ENCODE results near the gene NUTM1. TPM values are rescaled to one million over a fixed set of nuclear protein-coding genes. Genes with fewer than 3 reads are reported as not detected.

The NUTM1 gene
- total RNA-seq, 1 donor, result under 0.01 TPM

DNA sequence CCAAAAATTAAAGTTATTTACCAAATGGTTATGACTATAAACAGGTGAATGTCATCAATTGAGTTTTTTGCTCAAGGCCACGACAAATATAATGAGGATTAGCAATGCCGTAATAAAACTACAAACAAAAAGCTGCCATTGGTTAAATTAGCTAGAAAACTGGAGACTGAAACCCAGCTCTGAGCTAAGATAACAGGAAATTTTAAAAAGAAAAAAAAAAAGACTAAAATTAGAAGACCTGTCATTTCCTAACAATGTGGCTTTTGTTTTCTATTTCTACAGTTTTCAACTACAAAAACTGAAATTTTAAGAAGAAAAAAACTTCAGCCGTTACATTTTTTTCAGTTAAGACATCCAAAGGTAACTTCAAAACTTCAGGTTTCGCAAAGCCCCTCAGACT lies 15.2 kb upstream of the NUTM1 start:
- no peak for DNase-seq (ENCODE audit: insufficient read length, low spot score, missing footprints)
- H3K27ac ChIP-seq (ENCODE audit: low read depth, low read length), result no peak overlapping the region

DNA sequence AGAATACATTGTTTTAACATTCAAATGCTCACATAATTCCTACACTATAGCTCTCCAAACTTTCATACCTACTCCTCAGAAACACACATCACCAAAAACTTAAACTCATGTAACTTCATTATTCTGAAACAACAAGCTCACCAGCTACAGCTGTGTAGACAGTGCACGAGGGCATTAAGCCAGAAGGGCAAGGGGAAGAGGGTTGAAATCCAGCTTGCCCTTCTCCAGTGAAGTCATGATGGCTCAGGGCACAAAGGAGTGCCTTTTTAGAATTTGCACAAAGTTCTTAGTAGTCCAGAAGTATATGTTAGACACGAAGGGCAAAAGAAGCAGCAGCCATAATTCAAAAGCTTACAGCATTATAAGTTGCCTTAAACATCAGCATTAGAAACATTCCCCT lies 14.1 kb upstream of the NUTM1 start:
- H3K4me3 ChIP-seq (ENCODE audit: insufficient read depth, low read length), result no peak overlapping the region
- H3K27me3 ChIP-seq (ENCODE audit: insufficient read depth, low read length), result no peaks in the 10 kb centered on the region
- no peaks in the 10 kb centered on the region for H3K9me3 ChIP-seq (ENCODE audit: low read depth, low read length)
- peaks cover 60% of the 10 kb centered on the region for H3K79me2 ChIP-seq (ENCODE audit: insufficient read depth, low read length)
- H3K4me2 ChIP-seq (ENCODE audit: insufficient read depth, low read length), result no peak overlapping the region
- peaks cover 5% of the 10 kb centered on the region for H3K4me1 ChIP-seq (ENCODE audit: insufficient read depth, low read length)
- DNase-seq (ENCODE audit: insufficient read length, low spot score, missing footprints), result no peak
- no peak overlapping the region for H3K27ac ChIP-seq (ENCODE audit: low read depth, low read length)
- H3K36me3 ChIP-seq (ENCODE audit: insufficient read depth, low read length), result no peaks in the 10 kb centered on the region
- TF ChIP-seq, protein P1, sequence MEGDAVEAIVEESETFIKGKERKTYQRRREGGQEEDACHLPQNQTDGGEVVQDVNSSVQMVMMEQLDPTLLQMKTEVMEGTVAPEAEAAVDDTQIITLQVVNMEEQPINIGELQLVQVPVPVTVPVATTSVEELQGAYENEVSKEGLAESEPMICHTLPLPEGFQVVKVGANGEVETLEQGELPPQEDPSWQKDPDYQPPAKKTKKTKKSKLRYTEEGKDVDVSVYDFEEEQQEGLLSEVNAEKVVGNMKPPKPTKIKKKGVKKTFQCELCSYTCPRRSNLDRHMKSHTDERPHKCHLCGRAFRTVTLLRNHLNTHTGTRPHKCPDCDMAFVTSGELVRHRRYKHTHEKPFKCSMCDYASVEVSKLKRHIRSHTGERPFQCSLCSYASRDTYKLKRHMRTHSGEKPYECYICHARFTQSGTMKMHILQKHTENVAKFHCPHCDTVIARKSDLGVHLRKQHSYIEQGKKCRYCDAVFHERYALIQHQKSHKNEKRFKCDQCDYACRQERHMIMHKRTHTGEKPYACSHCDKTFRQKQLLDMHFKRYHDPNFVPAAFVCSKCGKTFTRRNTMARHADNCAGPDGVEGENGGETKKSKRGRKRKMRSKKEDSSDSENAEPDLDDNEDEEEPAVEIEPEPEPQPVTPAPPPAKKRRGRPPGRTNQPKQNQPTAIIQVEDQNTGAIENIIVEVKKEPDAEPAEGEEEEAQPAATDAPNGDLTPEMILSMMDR (IDR thresholded peaks at IDR 0.05; ENCODE audit: extremely low read depth, low read depth, low read length), result no peak
- H2AFZ ChIP-seq (ENCODE audit: low read length), result peak overlapping the region; percentile 15
- H4K20me1 ChIP-seq (ENCODE audit: insufficient read depth, low read length), result no peaks in the 10 kb centered on the region

More for the DNA sequence above, 15.2 kb upstream of the NUTM1 start:
- TF ChIP-seq, protein P1 (IDR thresholded peaks at IDR 0.05; ENCODE audit: extremely low read depth, low read depth, low read length), result no peak
- Histone ChIP-seq H3K27me3 (ENCODE audit: insufficient read depth, low read length) (no peaks in the 10 kb centered on the region), H4K20me1 (ENCODE audit: insufficient read depth, low read length) (no peaks in the 10 kb centered on the region), H2AFZ (ENCODE audit: low read length) (no peak overlapping the region), H3K4me3 (ENCODE audit: insufficient read depth, low read length) (no peak overlapping the region), H3K4me2 (ENCODE audit: insufficient read depth, low read length) (no peak overlapping the region), H3K9me3 (ENCODE audit: low read depth, low read length) (no peaks in the 10 kb centered on the region), H3K36me3 (ENCODE audit: insufficient read depth, low read length) (no peaks in the 10 kb centered on the region), H3K79me2 (ENCODE audit: insufficient read depth, low read length) (peaks cover 60% of the 10 kb centered on the region), H3K4me1 (ENCODE audit: insufficient read depth, low read length) (no peaks in the 10 kb centered on the region)

DNA sequence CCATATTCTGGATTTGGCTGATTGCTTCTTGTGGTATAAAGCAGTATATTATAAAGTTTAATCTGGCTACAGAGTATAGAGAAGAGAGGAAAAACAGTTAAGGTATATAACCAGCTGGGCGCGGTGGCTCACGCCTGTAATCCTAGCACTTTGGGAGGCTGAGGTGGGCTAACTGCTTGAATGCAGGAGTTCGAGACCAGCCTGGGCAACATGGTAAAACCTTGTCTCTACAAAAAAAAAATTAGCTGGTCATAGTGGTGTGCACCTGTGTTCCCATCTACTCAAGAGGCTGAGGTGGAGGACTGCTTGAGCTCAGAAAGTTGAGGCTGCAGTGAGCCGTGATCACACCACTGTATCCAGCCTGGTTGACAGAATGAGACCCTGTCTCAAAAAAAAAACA lies 12.8 kb upstream of the NUTM1 start:
- TF ChIP-seq, protein P1 (IDR thresholded peaks at IDR 0.05; ENCODE audit: extremely low read depth, low read depth, low read length), result no peak
- Histone ChIP-seq H3K79me2 (ENCODE audit: insufficient read depth, low read length) (peaks cover 63% of the 10 kb centered on the region), H3K4me3 (ENCODE audit: insufficient read depth, low read length) (no peak overlapping the region), H3K27ac (ENCODE audit: low read depth, low read length) (no peak overlapping the region), H3K4me1 (ENCODE audit: insufficient read depth, low read length) (peaks cover 17% of the 10 kb centered on the region), H2AFZ (ENCODE audit: low read length) (no peak overlapping the region), H3K9me3 (ENCODE audit: low read depth, low read length) (no peaks in the 10 kb centered on the region), H3K27me3 (ENCODE audit: insufficient read depth, low read length) (no peaks in the 10 kb centered on the region), H4K20me1 (ENCODE audit: insufficient read depth, low read length) (no peaks in the 10 kb centered on the region), H3K36me3 (ENCODE audit: insufficient read depth, low read length) (no peaks in the 10 kb centered on the region), H3K4me2 (ENCODE audit: insufficient read depth, low read length) (no peak overlapping the region)
- DNase-seq (ENCODE audit: insufficient read length, low spot score, missing footprints), result no peak

DNA sequence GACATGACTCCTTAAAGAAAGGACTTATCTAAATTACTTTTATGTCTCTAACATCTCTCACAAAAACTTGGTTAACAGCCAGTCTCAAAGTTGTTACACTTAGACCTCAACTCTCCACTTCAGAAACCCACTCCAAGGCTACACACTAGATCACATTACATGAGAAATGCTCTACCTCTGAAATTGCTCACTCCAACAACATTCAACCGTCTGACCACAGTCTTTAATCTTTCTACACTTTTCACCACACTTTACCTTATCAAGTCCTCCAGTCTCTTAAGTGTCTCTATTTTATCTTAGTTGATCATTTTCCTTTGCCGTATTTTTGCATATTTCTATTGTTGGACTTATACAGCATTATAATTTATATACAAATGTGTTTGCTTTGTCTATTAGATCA lies 11.3 kb upstream of the NUTM1 start:
- H3K4me3 ChIP-seq (ENCODE audit: insufficient read depth, low read length), result no peak overlapping the region
- peaks cover 66% of the 10 kb centered on the region for H3K79me2 ChIP-seq (ENCODE audit: insufficient read depth, low read length)
- peaks cover 32% of the 10 kb centered on the region for H3K4me1 ChIP-seq (ENCODE audit: insufficient read depth, low read length)
- H3K36me3 ChIP-seq (ENCODE audit: insufficient read depth, low read length), result no peaks in the 10 kb centered on the region
- H3K9me3 ChIP-seq (ENCODE audit: low read depth, low read length), result no peaks in the 10 kb centered on the region
- no peak overlapping the region for H3K4me2 ChIP-seq (ENCODE audit: insufficient read depth, low read length)
- DNase-seq (ENCODE audit: insufficient read length, low spot score, missing footprints), result no peak
- H4K20me1 ChIP-seq (ENCODE audit: insufficient read depth, low read length), result no peaks in the 10 kb centered on the region
- H2AFZ ChIP-seq (ENCODE audit: low read length), result no peak overlapping the region
- no peaks in the 10 kb centered on the region for H3K27me3 ChIP-seq (ENCODE audit: insufficient read depth, low read length)
- TF ChIP-seq, protein P1 (IDR thresholded peaks at IDR 0.05; ENCODE audit: extremely low read depth, low read depth, low read length), result no peak
- no peak overlapping the region for H3K27ac ChIP-seq (ENCODE audit: low read depth, low read length)

All from osteoblast (primary cell).